Stimulated activated naive CD8-positive, alpha-beta T cell treated with anti-CD3 and anti-CD28 coated beads, Interleukin-15, Interleukin-2, amounts not matched to agents 100 ng/mL and 50 ng/mL, for 24 hours (primary cell): ENCODE results near the gene AKAP6.

Source experiments
- H3K27ac Mint-ChIP-seq: one replicate; pipeline ENCODE4 v1.8.0; 2021; ENCODE audit warnings: mild to moderate bottlenecking, mixed read lengths
- H3K27me3 Mint-ChIP-seq: one replicate; pipeline ENCODE4 v1.8.0; 2021; ENCODE audit warnings: mixed read lengths
- H3K36me3 Mint-ChIP-seq: one replicate; pipeline ENCODE4 v1.8.0; 2021; ENCODE audit warnings: low read depth, mixed read lengths
- H3K4me1 Mint-ChIP-seq: one replicate; pipeline ENCODE4 v1.8.0; 2021; ENCODE audit warnings: low read depth, mixed read lengths
- H3K4me3 Mint-ChIP-seq: one replicate; pipeline ENCODE4 v1.8.0; 2021; ENCODE audit warnings: mild to moderate bottlenecking, mixed read lengths
- H3K9me3 Mint-ChIP-seq: one replicate; pipeline ENCODE4 v1.8.0; 2021; ENCODE audit warnings: mixed read lengths

Gene AKAP6

GRCh38 chr14:32696325-32697091 is 367.4 kb downstream of the AKAP6 start:
- Mint-ChIP-seq H3K27ac (no peak overlapping the region), H3K9me3 (no peaks in the 10 kb centered on the region), H3K4me3 (no peak overlapping the region), H3K4me1 (no peaks in the 10 kb centered on the region), H3K36me3 (no peaks in the 10 kb centered on the region), H3K27me3 (no peaks in the 10 kb centered on the region)

- no peaks in the 10 kb centered on the region for H3K27me3 Mint-ChIP-seq
- no peaks in the 10 kb centered on the region for H3K4me1 Mint-ChIP-seq
Measured at GRCh38 chr14:32697114-32697513, 368.0 kb downstream of the AKAP6 start.

GRCh38 chr14:32697704-32698103 is 368.6 kb downstream of the AKAP6 start:
- H3K27me3 Mint-ChIP-seq, result no peaks in the 10 kb centered on the region
- no peaks in the 10 kb centered on the region for H3K9me3 Mint-ChIP-seq
- no peaks in the 10 kb centered on the region for H3K36me3 Mint-ChIP-seq
- no peak overlapping the region for H3K4me3 Mint-ChIP-seq
- H3K27ac Mint-ChIP-seq, result no peak overlapping the region
- H3K4me1 Mint-ChIP-seq, result no peaks in the 10 kb centered on the region

More at GRCh38 chr14:32697114-32697513, 368.0 kb downstream of the AKAP6 start:
- Mint-ChIP-seq H3K27ac (no peak overlapping the region), H3K4me3 (no peak overlapping the region), H3K36me3 (no peaks in the 10 kb centered on the region), H3K9me3 (no peaks in the 10 kb centered on the region)

GRCh38 chr14:32698831-32699230 is 369.7 kb downstream of the AKAP6 start:
- Mint-ChIP-seq H3K27ac (no peak overlapping the region), H3K9me3 (no peaks in the 10 kb centered on the region), H3K27me3 (no peaks in the 10 kb centered on the region), H3K4me1 (no peaks in the 10 kb centered on the region), H3K36me3 (no peaks in the 10 kb centered on the region), H3K4me3 (no peak overlapping the region)

- Mint-ChIP-seq H3K9me3 (no peaks in the 10 kb centered on the region), H3K36me3 (no peaks in the 10 kb centered on the region), H3K4me3 (no peak overlapping the region), H3K4me1 (no peaks in the 10 kb centered on the region), H3K27me3 (no peaks in the 10 kb centered on the region), H3K27ac (no peak overlapping the region)
Measured at GRCh38 chr14:32701475-32701874, 372.4 kb downstream of the AKAP6 start.

- Mint-ChIP-seq H3K4me3 (no peak overlapping the region), H3K27ac (no peak overlapping the region), H3K9me3 (no peaks in the 10 kb centered on the region), H3K27me3 (no peaks in the 10 kb centered on the region), H3K4me1 (no peaks in the 10 kb centered on the region), H3K36me3 (no peaks in the 10 kb centered on the region)
Measured at GRCh38 chr14:32702088-32702487, 373.0 kb downstream of the AKAP6 start.

GRCh38 chr14:32702562-32702961 is 373.5 kb downstream of the AKAP6 start:
- H3K9me3 Mint-ChIP-seq, result no peaks in the 10 kb centered on the region
- H3K27me3 Mint-ChIP-seq, result no peaks in the 10 kb centered on the region
- no peak overlapping the region for H3K4me3 Mint-ChIP-seq
- H3K4me1 Mint-ChIP-seq, result no peaks in the 10 kb centered on the region
- H3K36me3 Mint-ChIP-seq, result no peaks in the 10 kb centered on the region
- H3K27ac Mint-ChIP-seq, result no peak overlapping the region

GRCh38 chr14:32703183-32703621 is 374.1 kb downstream of the AKAP6 start:
- Mint-ChIP-seq H3K27me3 (no peaks in the 10 kb centered on the region), H3K9me3 (no peaks in the 10 kb centered on the region), H3K36me3 (no peaks in the 10 kb centered on the region), H3K27ac (no peak overlapping the region), H3K4me3 (no peak overlapping the region), H3K4me1 (no peaks in the 10 kb centered on the region)

- Mint-ChIP-seq H3K9me3 (no peaks in the 10 kb centered on the region), H3K4me3 (no peak overlapping the region), H3K27ac (no peak overlapping the region), H3K36me3 (no peaks in the 10 kb centered on the region), H3K27me3 (no peaks in the 10 kb centered on the region), H3K4me1 (no peaks in the 10 kb centered on the region)
Measured at GRCh38 chr14:32706721-32707519, 377.8 kb downstream of the AKAP6 start.

GRCh38 chr14:32707742-32708500 is 378.8 kb downstream of the AKAP6 start:
- Mint-ChIP-seq H3K9me3 (no peaks in the 10 kb centered on the region), H3K4me3 (no peak overlapping the region), H3K27ac (no peak overlapping the region), H3K4me1 (no peaks in the 10 kb centered on the region), H3K27me3 (no peaks in the 10 kb centered on the region), H3K36me3 (no peaks in the 10 kb centered on the region)

- no peaks in the 10 kb centered on the region for H3K4me1 Mint-ChIP-seq
- no peaks in the 10 kb centered on the region for H3K36me3 Mint-ChIP-seq
- no peak overlapping the region for H3K4me3 Mint-ChIP-seq
- H3K9me3 Mint-ChIP-seq, result no peaks in the 10 kb centered on the region
- no peaks in the 10 kb centered on the region for H3K27me3 Mint-ChIP-seq
- H3K27ac Mint-ChIP-seq, result no peak overlapping the region
Measured at GRCh38 chr14:32709027-32709426, 379.9 kb downstream of the AKAP6 start.

- Mint-ChIP-seq H3K4me1 (no peaks in the 10 kb centered on the region), H3K9me3 (no peaks in the 10 kb centered on the region), H3K27ac (no peak overlapping the region), H3K27me3 (no peaks in the 10 kb centered on the region), H3K36me3 (no peaks in the 10 kb centered on the region), H3K4me3 (no peak overlapping the region)
Measured at GRCh38 chr14:32710231-32710671, 381.2 kb downstream of the AKAP6 start.

- Mint-ChIP-seq H3K27me3 (no peaks in the 10 kb centered on the region), H3K9me3 (no peaks in the 10 kb centered on the region), H3K4me3 (no peak overlapping the region), H3K36me3 (no peaks in the 10 kb centered on the region), H3K4me1 (no peaks in the 10 kb centered on the region), H3K27ac (no peak overlapping the region)
Measured at GRCh38 chr14:32710731-32711680, 381.9 kb downstream of the AKAP6 start.

GRCh38 chr14:32713856-32714255 is 384.8 kb downstream of the AKAP6 start:
- Mint-ChIP-seq H3K4me3 (no peak overlapping the region), H3K4me1 (no peaks in the 10 kb centered on the region), H3K36me3 (no peaks in the 10 kb centered on the region), H3K27ac (no peak overlapping the region), H3K27me3 (no peaks in the 10 kb centered on the region), H3K9me3 (no peaks in the 10 kb centered on the region)
